Retinal pigment epithelial cell (primary cell): ENCODE results near the gene SETDB2.

Source experiments
- DNase-seq: peaks from one replicate; pipeline ENCODE4 v3.0.0-alpha.2; 2010; ENCODE audit warnings: low read depth
- H3K4me3 ChIP-seq: 2 replicates; pipeline ENCODE4 v1.5.1; 2011; ENCODE audit warnings: mild to moderate bottlenecking, low read length, control low read depth, moderate library complexity
- CTCF ChIP-seq: conservative IDR thresholded peaks from 2 replicates; pipeline ENCODE4 v1.5.1; 2011; ENCODE audit warnings: low read depth, low read length, control low read depth, inconsistent platforms

SETDB2 gene

DNA sequence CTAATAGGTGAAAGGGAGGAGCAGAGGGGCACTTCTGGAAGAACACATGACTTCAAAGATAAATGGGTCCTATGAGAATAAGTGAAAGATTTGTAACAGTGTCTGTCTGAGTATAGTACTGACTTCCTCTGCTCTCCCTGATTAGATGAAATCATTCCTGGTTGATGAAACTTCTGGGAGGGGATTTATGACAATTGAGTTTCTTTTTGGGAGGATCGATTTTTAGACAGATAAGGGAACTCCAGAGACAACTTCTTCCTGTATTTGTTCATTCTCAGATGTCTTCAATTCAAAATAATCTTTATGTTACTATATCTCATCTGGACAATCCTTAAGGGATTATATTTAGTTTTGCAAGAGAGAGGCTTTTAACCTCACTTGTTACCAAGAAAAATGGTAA, 20.0 kb downstream of the SETDB2 start:
- no peak overlapping the region for H3K4me3 ChIP-seq
- TF ChIP-seq CTCF = no peak
- DNase-seq = no peak

DNA sequence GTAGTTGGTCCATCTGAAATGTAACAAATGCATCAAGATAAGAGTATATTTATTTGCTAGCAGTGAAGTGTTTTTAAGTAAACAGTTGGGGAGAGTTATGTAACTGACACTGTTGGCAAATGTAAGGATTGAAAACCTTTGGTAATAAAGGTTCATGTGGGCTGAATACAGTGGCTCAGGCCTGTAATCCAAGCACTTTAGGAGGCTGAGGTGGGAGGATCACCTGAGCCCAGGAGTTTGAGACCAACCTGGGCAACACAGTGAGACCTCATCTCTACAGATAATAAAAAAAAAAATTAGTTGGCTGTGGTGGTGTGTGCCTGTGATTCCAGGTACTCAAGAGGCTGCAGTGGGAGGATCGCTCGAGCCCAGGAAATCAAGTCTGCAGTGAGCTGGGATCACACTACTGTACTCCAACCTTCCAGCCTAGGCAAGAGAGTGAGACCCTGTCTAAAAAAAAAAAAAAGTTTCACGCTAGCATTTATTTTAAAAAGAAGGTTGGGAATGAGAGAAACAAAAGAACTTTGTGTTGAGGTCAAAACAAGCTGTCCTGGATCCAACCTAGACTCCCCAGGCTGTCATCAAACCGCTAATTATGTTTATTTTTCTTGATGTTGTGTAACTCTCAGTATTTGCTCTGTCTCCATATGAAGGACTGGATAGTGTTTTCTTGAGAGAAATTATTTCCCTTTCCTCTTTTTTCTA, 20.7 kb downstream of the SETDB2 start:
- no peak for DNase-seq
- no peak for TF ChIP-seq CTCF
- no peak overlapping the region for H3K4me3 ChIP-seq

GRCh38 chr13:49466292-49466838, 22.3 kb downstream of the SETDB2 start:
- no peak for TF ChIP-seq CTCF
- no peak for DNase-seq
- H3K4me3 ChIP-seq = no peak overlapping the region

DNA sequence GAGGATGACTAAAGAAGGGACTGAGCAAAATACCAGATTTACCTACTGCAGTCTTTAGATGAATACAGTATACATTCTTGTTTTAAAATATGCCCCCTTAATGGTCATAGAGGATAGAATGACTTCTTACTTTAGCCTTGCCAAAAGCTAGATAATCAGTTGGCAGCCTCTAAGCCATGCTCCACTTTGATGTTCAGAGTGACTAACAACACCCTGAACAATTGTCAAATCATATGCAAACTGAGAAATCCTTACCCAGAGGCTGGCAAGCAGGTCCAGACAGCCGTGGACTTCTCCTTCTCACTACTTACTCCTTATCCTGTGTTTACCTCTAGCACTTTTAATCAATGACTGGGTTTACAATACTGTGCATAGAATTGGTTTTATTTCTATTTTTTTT, 28.1 kb downstream of the SETDB2 start:
- no peak for TF ChIP-seq CTCF
- no peak for DNase-seq
- no peak overlapping the region for H3K4me3 ChIP-seq

DNA sequence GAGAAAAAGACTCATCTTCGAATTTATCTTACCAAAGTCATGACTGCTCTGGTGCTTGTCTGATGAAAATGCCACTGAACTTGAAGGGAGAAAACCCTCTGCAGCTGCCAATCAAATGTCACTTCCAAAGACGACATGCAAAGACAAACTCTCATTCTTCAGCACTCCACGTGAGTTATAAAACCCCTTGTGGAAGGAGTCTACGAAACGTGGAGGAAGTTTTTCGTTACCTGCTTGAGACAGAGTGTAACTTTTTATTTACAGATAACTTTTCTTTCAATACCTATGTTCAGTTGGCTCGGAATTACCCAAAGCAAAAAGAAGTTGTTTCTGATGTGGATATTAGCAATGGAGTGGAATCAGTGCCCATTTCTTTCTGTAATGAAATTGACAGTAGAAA, 32.5 kb downstream of the SETDB2 start:
- no peak overlapping the region for H3K4me3 ChIP-seq
- no peak for DNase-seq
- no peak for TF ChIP-seq CTCF

- H3K4me3 ChIP-seq = no peak overlapping the region
- DNase-seq = no peak
- TF ChIP-seq CTCF = no peak
Observed at GRCh38 chr13:49481788-49482187, 37.7 kb downstream of the SETDB2 start.

DNA sequence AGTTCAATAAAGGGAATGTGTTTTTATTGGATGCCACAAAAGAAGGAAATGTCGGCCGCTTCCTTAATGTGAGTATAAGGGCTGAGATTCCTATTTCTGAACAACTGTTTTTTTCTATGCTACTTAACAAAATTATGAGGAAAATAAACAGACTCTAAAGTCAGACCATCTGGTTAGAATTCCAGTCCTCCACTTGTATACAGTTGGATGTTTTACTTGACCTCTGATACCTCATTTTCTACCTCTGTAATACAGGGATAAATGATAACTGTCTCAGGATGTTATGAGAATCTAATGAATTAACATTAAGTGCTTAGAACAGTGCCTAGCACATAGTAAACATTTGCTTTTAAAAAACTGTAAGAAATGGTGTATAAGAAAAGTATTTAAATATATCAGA, 44.5 kb downstream of the SETDB2 start:
- no peak for TF ChIP-seq CTCF
- no peak for DNase-seq
- no peak overlapping the region for H3K4me3 ChIP-seq
